Liver (tissue), 10 donors: ENCODE measurements around the gene ZNF799. TPM values are rescaled to one million over a fixed set of nuclear protein-coding genes. Genes with fewer than 3 reads are reported as not detected.

Source experiments
- DNase-seq: peaks from one replicate; pipeline ENCODE4 v3.0.0-alpha.2; 2017; ENCODE audit warnings: low spot score
- H3K27ac ChIP-seq, 2 donors: one replicate each; pipeline ENCODE4 v1.7.0; 2013; ENCODE audit warnings: inconsistent platforms in 2 of 2, low read length in 2 of 2, control low read depth in 1 of 2, low read depth in 1 of 2, mild to moderate bottlenecking in 1 of 2
- H3K27me3 ChIP-seq, 4 donors: one replicate each; pipeline versions ENCODE4 v1.6.1 to v1.7.0; 2013; ENCODE audit warnings: low read length in 3 of 4, inconsistent platforms in 1 of 4, mild to moderate bottlenecking in 1 of 4, moderate library complexity in 1 of 4; ENCODE audit not compliant: control insufficient read depth in 4 of 4, insufficient read depth in 4 of 4
- H3K36me3 ChIP-seq, 4 donors: one replicate each; pipeline versions ENCODE4 v1.6.1 to v1.7.0; 2013; ENCODE audit warnings: low read length in 3 of 4, mild to moderate bottlenecking in 3 of 4, low read depth in 1 of 4, moderate library complexity in 1 of 4; ENCODE audit not compliant: control insufficient read depth in 4 of 4, insufficient read depth in 3 of 4
- H3K4me1 ChIP-seq, 4 donors: one replicate each; pipeline versions ENCODE4 v1.6.1 to v1.7.0; 2013; ENCODE audit warnings: low read length in 3 of 4, mild to moderate bottlenecking in 3 of 4, moderate library complexity in 1 of 4; ENCODE audit not compliant: control insufficient read depth in 4 of 4, insufficient read depth in 4 of 4
- H3K4me3 ChIP-seq, 3 donors: one replicate each; pipeline versions ENCODE4 v1.6.1 to v1.7.0; 2013; ENCODE audit warnings: low read length in 3 of 3, control low read depth in 1 of 3, low read depth in 1 of 3, mild to moderate bottlenecking in 1 of 3
- H3K9ac ChIP-seq, 2 donors: one replicate each; pipeline ENCODE4 v1.7.0; 2013; ENCODE audit warnings: low read length in 2 of 2, mild to moderate bottlenecking in 2 of 2, moderate library complexity in 2 of 2, control low read depth in 1 of 2, low read depth in 1 of 2
- H3K9me3 ChIP-seq, 4 donors: one replicate each; pipeline versions ENCODE4 v1.6.1 to v1.7.0; 2013; ENCODE audit warnings: low read length in 3 of 4; ENCODE audit not compliant: control insufficient read depth in 4 of 4
- CTCF ChIP-seq: fragments of 150-350 bp; IDR thresholded peaks from 2 replicates; pipeline ENCODE4 v1.5.1; 2017; ENCODE audit warnings: improper control_type of control experiment, low read depth, low read length; ENCODE audit not compliant: missing input control
- FOXA1 ChIP-seq: IDR thresholded peaks from 2 replicates; pipeline ENCODE4 v1.6.1; 2016; ENCODE audit warnings: antibody characterized with exemption
- GABPA ChIP-seq, 2 donors: IDR thresholded peaks in 1 of 2; conservative IDR thresholded peaks in 1 of 2; 2 replicates each; pipeline ENCODE4 v1.6.1; 2016; ENCODE audit warnings: antibody characterized with exemption in 2 of 2, mild to moderate bottlenecking in 1 of 2, moderate library complexity in 1 of 2
- HNF4G ChIP-seq: IDR thresholded peaks from 2 replicates; pipeline ENCODE4 v1.6.1; 2016; ENCODE audit warnings: antibody characterized with exemption
- JUND ChIP-seq, 2 donors: IDR thresholded peaks; 2 replicates each; pipeline ENCODE4 v1.6.1; 2016; ENCODE audit warnings: antibody characterized with exemption in 2 of 2
- RAD21 ChIP-seq, 2 donors: IDR thresholded peaks; 2 replicates each; pipeline ENCODE4 v1.6.1; 2016; ENCODE audit warnings: antibody characterized with exemption in 2 of 2, mild to moderate bottlenecking in 2 of 2
- SP1 ChIP-seq: IDR thresholded peaks from 2 replicates; pipeline ENCODE4 v1.6.1; 2018; ENCODE audit warnings: antibody characterized with exemption, mild to moderate bottlenecking
- YY1 ChIP-seq: IDR thresholded peaks from 2 replicates; pipeline ENCODE4 v1.6.1; 2016; ENCODE audit warnings: antibody characterized with exemption, mild to moderate bottlenecking
- WGBS: extraction: QIAGEN DNeasy Blood & Tissue Kit; methylation state at CpG from one replicate; pipeline ENCODE4 v1.1.7; 2013; 5-methylcytosine and 5-hydroxymethylcytosine counted together
- polyA plus RNA-seq, 2 donors: library from polyadenylated mRNA; stranded (reverse) in 1 of 2; unstranded in 1 of 2; fragments of 200-250 nt in 1 of 2; fragments of >200 nt in 1 of 2; fragmentation: Nextera tagmentation in 1 of 2; extraction: Ambion mirVana in 1 of 2; gene quantifications; one replicate each; pipeline versions ENCODE4 v1.2.1 to v1.2.3, GENCODE V29; 2013 to 2015
- small RNA-seq: library from RNA; depleted of rRNA; stranded (forward); fragments of <200 nt; gene quantifications from one replicate; pipeline ENCODE3, GENCODE V24; 2014
- total RNA-seq, 2 donors: library from RNA; depleted of rRNA; stranded (reverse); fragments of >200 nt; gene quantifications; one replicate each; pipeline ENCODE4 v1.2.3, GENCODE V29; 2014
- TF ChIP-seq, protein P1 (sequence below): IDR thresholded peaks from 2 replicates; pipeline ENCODE4 v1.6.1; 2016; ENCODE audit warnings: antibody characterized with exemption
- donor health status: healthy.
- donor health status: healthy.
- donor health status: healthy.
- donor health status: healthy.
- donor health status: healthy.

Gene ZNF799
- total and polyA plus RNA-seq, 4 donors, result 1.6 to 5.3 (median 2.5) TPM

DNA sequence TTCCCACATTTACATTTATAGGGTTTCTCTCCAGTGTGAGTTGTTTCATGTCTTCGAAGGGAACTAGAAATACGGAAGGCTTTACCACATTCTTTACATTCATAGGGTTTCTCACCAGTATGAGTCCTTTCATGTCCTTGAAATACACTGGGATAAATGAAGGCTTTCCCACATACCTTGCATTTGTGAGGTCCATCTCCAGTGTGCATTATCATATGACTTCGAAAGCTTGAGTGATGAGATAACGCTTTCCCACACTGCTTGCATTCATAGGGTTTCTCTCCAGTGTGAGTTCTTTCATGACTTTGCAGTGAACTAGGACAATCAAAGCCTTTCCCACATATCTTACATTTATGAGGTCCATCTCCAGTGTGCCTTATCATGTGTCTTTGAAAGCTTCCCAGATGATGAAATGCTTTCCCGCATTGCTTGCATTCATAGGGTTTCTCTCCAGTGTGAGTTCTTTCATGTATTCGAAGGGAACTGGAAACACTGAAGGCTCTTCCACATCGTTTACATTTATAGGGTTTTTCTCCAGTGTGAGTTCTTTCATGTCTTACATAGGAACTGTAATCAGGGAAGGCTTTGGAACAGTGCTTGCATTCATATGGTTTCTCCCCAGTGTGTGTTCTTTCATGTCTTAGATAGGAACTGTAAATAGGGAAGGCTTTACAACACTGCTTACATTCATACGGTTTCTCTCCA lies 50.7 kb downstream of the ZNF799 start:
- no peak for TF ChIP-seq RAD21 (IDR thresholded peaks at IDR 0.05)
- TF ChIP-seq, protein P1, sequence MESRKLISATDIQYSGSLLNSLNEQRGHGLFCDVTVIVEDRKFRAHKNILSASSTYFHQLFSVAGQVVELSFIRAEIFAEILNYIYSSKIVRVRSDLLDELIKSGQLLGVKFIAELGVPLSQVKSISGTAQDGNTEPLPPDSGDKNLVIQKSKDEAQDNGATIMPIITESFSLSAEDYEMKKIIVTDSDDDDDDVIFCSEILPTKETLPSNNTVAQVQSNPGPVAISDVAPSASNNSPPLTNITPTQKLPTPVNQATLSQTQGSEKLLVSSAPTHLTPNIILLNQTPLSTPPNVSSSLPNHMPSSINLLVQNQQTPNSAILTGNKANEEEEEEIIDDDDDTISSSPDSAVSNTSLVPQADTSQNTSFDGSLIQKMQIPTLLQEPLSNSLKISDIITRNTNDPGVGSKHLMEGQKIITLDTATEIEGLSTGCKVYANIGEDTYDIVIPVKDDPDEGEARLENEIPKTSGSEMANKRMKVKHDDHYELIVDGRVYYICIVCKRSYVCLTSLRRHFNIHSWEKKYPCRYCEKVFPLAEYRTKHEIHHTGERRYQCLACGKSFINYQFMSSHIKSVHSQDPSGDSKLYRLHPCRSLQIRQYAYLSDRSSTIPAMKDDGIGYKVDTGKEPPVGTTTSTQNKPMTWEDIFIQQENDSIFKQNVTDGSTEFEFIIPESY, result peak; percentile 15
- 96% methylated on average over 8 of the region's 8 CpGs for WGBS
- Histone ChIP-seq H3K4me3 (peak overlapping the region in 2 of 3 donors; percentile 35 to 44), H3K27ac (no peak overlapping the region), H3K36me3 (peaks cover 9 to 36% (median 30%) of the 10 kb centered on the region in 4 donors), H3K4me1 (no peaks in the 10 kb centered on the region), H3K9me3 (peaks cover 39 to 80% (median 58%) of the 10 kb centered on the region in 4 donors), H3K9ac (no peak overlapping the region), H3K27me3 (no peaks in the 10 kb centered on the region)
- no peak for DNase-seq

- Histone ChIP-seq H3K9ac (no peak overlapping the region), H3K4me3 (peak overlapping the region in 2 of 3 donors; percentile 38 to 39), H3K27ac (no peak overlapping the region), H3K36me3 (peaks cover 9 to 28% (median 25%) of the 10 kb centered on the region in 4 donors), H3K4me1 (no peaks in the 10 kb centered on the region), H3K9me3 (peaks cover 30 to 75% (median 47%) of the 10 kb centered on the region in 4 donors), H3K27me3 (no peaks in the 10 kb centered on the region)
- 84% methylated on average over 2 of the region's 2 CpGs for WGBS
- no peak for TF ChIP-seq HNF4G
- TF ChIP-seq SP1, result no peak
- no peak for TF ChIP-seq YY1
- TF ChIP-seq RAD21 (IDR thresholded peaks at IDR 0.05), result peak; percentile 18 to 52
- peak; percentile 11 for TF ChIP-seq CTCF
- no peak for TF ChIP-seq FOXA1
- no peak for DNase-seq
These were observed 54.2 kb downstream of the ZNF799 start for GRCh38 chr19:12346896-12347295.

DNA sequence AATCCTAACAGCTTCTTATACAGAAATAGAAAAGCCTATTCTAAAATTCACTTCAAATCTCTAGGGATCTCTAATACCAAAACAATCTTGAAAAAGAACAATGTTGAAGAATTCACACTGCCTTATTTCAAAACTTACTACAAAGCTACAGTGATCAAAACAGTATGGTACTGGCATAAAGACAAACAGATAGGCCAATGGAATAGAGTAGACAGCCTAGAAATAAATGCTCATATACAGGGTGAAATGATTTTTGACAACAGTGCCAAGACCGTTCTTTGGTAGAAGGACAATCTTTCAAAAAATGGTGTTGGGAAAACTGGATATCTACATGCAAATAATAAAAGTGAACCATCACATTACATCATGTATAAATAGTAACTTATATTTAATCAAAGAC lies 55.9 kb downstream of the ZNF799 start:
- 100% methylated on average over 1 of the region's 1 CpG for WGBS
- no peak overlapping the region for H3K27ac ChIP-seq
- H3K4me1 ChIP-seq, result no peaks in the 10 kb centered on the region
- peaks cover 19 to 67% (median 40%) of the 10 kb centered on the region in 4 donors for H3K9me3 ChIP-seq
- peak overlapping the region in 1 of 3 donors; percentile 20 for H3K4me3 ChIP-seq
- TF ChIP-seq HNF4G (no peak), GABPA (IDR thresholded peaks at IDR 0.05 in 1 of 2, conservative IDR thresholded peaks at IDR 0.05 in 1 of 2) (no peak), JUND (IDR thresholded peaks at IDR 0.05) (no peak)
- no peak overlapping the region for H3K9ac ChIP-seq
- H3K27me3 ChIP-seq, result no peaks in the 10 kb centered on the region
- peaks cover 3 to 11% (median 9%) of the 10 kb centered on the region in 4 donors for H3K36me3 ChIP-seq
- no peak for DNase-seq

Small RNA genes within 50 kb of the gene (small RNA-seq; reads per million reads assigned to genes)
- not detected for gene RPS29P23

Other genes starting within 250 kb of the ZNF799 start
- gene ZNF625, start 244.5 kb downstream of the ZNF799 start, total RNA-seq, result 1 to 10 TPM; 2.5 to 3.8 TPM
- gene ZNF625, start 244.5 kb downstream of the ZNF799 start, polyA plus RNA-seq, result under 1 TPM in 1 of 2 donors, not detected in 1; 0.20 TPM
- 1 to 10 TPM; 4.5 to 5.8 TPM for gene ZNF136, start 238.2 kb downstream of the ZNF799 start, total RNA-seq
- gene ZNF136, start 238.2 kb downstream of the ZNF799 start, polyA plus RNA-seq, result 1 to 10 TPM in 1 of 2 donors, under 1 TPM in 1; 0.92 to 2.1 TPM
- 10 to 100 TPM in 1 of 2 donors, 1 to 10 TPM in 1; 7.1 to 17.9 TPM for gene ZNF44, start 106.4 kb downstream of the ZNF799 start, total RNA-seq
- gene ZNF44, start 106.4 kb downstream of the ZNF799 start, polyA plus RNA-seq, result 1 to 10 TPM; 4.1 to 6.6 TPM
- 10 to 100 TPM in 1 of 2 donors, 1 to 10 TPM in 1; 6.2 to 15.8 TPM for gene ZNF563, start 67.6 kb downstream of the ZNF799 start, total RNA-seq
- 1 to 10 TPM; 2.5 to 7.6 TPM for gene ZNF563, start 67.6 kb downstream of the ZNF799 start, polyA plus RNA-seq
- gene ZNF442, start 35.6 kb downstream of the ZNF799 start, total RNA-seq, result 1 to 10 TPM; 2.8 to 4.2 TPM
- under 1 TPM; 0.49 to 0.67 TPM for gene ZNF442, start 35.6 kb downstream of the ZNF799 start, polyA plus RNA-seq
- 1 to 10 TPM; 2.6 to 7.4 TPM for gene ZNF443, start 39.8 kb upstream of the ZNF799 start, total RNA-seq
- gene ZNF443, start 39.8 kb upstream of the ZNF799 start, polyA plus RNA-seq, result 1 to 10 TPM; 1.1 to 1.9 TPM
- gene ZNF709, start 83.5 kb upstream of the ZNF799 start, total RNA-seq, result 1 to 10 TPM; 1.3 to 1.9 TPM
- gene ZNF709, start 83.5 kb upstream of the ZNF799 start, polyA plus RNA-seq, result under 1 TPM; 0.24 to 0.25 TPM
- 1 to 10 TPM; 8.3 to 8.6 TPM for gene ZNF564, start 150.2 kb upstream of the ZNF799 start, total RNA-seq
- gene ZNF564, start 150.2 kb upstream of the ZNF799 start, polyA plus RNA-seq, result 1 to 10 TPM; 2.4 to 3.3 TPM
- 1 to 10 TPM; 3.5 to 6.1 TPM for gene ZNF490, start 209.5 kb upstream of the ZNF799 start, total RNA-seq
- gene ZNF490, start 209.5 kb upstream of the ZNF799 start, polyA plus RNA-seq, result 1 to 10 TPM in 1 of 2 donors, under 1 TPM in 1; 0.93 to 1.0 TPM
- gene ZNF791, start 209.6 kb upstream of the ZNF799 start, total RNA-seq, result 10 to 100 TPM in 1 of 2 donors, 1 to 10 TPM in 1; 9.2 to 10.3 TPM
- 1 to 10 TPM; 3.1 to 4.8 TPM for gene ZNF791, start 209.6 kb upstream of the ZNF799 start, polyA plus RNA-seq